NCI-H128 (cell line): ENCODE results near the gene SNPH.
A peak's percentile ranks its signal among the peaks of the same experiment; 100 is the strongest.

Source experiments
- DNase-seq: peaks from one replicate; lab custom pipeline; 2025; ENCODE audit not compliant: unreplicated experiment; lab: John Stamatoyannopoulos, UW

Gene SNPH

GRCh38 chr20:1305712-1306111, 39.6 kb downstream of the SNPH start:
- no peak for DNase-seq

DNA sequence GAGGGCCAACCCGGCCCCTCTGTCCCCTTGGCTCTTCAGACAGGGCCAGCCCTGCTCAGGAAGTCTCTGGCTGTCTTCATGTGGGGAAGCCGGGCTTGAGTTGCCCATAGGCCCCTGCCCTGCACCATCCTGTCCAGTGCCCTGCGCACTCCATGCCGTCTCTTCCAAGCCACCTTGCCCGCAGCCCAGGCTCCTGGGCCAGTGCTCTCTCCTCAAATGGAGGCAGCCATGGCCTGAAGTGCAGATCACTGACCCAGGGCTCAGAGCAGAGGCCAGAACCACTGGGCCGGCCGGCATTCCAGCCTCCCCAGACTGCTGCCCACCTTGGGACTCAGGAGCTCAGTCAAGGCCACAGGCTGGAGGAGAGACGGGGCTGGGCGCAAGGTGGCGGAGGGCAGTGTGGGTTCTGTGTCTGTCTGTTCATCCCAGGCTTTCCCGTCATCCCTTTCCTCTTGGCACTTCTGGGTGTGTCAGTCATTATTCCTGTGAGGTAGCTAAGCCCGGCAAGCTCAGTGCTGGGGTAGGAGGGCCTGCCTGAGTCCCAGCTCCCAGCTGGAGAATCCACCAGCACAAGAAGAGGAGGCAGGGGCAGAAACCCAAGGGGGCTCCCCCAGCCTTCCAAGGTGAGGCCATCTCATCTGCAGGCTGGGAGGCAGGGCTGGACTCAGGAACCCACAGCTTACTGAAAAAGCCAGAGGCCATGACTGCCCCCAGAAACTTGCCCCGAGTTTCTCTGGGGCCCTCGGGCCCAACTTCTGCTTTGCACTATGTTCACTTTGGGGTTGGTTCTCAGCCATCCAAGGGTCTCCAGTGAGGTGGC, 40.4 kb downstream of the SNPH start:
- DNase-seq, result no peak

GRCh38 chr20:1307171-1307570, 41.1 kb downstream of the SNPH start:
- no peak for DNase-seq

DNA sequence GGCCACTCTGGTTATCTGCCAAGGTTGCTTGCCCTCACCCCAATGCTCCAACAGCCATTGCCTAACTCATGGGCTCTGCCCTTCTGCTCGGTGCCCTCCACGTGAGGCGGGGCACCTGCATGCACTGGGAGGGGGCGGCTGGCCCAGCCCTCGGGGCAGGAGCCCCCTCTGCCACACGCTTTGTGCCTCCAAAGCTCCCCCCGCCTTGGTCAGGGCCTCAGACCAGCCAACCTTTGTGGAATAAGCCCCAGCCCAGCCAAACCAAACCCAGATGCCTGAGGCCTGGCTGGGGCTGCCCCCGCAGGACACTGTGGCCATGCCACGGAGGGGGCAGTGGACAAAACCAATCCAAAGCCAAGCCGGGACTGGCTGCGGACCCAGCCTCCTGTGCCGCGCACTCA, 41.5 kb downstream of the SNPH start:
- DNase-seq, result no peak

DNA sequence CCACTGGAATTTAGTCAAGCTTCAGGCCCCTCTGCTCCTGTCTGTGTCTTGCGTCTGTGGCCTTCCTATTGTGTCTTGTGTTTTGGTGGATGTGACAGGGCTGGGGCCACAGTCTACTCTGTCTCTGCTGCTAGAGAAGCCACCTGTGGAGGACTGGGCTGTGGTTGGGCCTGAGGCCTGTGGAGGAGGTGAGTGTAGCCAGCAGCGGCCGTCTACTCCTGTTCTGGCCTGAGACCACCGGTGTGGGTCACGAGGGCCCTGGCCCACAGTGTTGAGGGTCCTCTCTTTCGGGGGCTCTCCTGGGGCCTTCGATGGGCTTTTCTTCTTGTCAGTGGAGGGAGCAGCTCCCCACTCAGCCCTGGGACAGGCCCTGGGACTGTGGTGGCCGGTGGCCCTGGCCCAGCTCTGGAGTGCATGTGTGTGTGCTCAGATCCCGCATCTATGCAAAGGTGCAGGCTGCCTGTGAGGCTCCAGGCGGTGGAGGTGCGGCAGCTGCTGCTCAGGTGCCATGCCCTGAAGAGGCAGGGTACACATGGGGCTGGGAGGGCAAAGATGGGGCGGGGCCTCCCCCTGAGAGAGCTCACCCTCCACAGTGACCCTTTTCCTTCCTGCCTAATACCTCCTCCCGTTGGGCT, 42.1 kb downstream of the SNPH start:
- no peak for DNase-seq

DNA sequence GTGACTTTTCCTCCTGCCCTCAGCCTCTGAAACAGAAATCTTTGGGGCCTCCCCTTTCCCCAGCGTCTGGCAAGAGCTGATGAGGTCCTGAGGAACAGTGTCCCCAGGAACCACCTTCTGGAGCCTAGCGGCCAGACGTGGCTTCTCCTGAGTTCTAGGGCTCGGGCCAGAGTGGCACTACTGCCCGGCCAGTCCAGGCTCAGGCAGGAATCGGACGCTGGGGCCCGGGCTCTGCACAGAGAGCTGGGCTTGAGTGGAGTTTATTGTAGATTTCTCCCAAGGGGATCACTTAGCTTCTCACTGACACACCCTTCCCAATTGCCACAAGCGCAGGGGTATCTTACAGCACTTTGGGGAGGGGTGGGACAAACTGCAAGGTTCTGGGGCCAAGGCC, 42.6 kb downstream of the SNPH start:
- DNase-seq, result no peak

DNA sequence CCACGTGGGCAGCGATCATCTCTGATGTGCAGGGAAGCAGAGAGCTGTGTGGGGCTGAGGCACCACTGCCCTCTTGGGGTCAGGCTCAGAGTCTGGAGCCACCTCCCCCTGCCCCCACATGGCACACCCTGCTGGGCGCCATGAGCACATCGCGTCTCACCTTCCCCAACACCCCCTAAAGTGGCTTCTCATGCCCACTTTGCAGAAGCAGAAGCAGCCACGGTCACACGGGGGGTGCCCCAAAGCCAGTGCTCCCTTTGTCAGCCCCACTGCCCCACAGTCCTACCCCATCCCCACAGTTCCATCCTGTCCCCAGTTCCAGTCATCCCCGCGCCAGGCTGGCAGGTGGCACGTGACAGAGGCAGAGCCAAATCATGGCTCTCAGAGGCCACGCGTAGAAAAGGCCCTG, 43.3 kb downstream of the SNPH start:
- DNase-seq, result no peak

- no peak for DNase-seq
These were observed 44.0 kb downstream of the SNPH start for GRCh38 chr20:1310071-1310470.

- DNase-seq, result no peak
These were observed 44.6 kb downstream of the SNPH start for GRCh38 chr20:1310506-1311190.

DNA sequence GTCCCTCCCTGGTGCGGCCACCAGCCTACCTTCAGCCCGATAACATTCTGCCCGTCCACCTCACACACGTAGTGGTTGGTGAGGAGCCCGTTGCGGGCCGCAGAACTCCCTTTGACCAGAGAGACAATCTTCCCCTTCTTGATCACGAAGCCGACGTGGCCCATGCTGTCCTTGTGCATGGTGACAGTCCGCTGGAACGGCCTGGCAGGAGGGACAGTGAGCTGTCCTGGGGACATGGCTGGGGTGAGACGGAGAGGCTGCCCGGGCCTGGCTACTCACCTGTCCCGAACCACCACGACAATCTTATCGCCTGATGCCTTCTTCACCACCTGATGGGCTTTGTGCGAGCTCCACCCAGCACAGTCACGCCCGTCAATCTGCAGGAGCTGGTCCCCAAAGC, 46.2 kb downstream of the SNPH start:
- DNase-seq, result no peak

DNA sequence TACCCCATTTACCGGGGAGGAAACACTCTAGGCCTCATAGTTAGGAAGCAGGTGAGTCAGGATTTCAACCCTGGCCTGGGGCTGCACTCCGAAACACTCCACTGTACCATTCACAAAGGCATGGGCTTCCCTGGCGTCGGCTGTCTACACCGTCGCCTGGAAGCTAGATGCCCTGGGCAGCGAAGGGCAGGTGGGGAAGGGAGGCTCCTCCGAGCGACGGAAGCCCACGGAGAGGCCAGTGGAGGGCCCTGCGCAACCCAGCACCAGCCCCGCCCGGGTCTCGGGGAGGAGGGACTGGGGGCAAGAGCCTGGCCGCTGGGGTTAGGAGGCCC, 46.8 kb downstream of the SNPH start:
- DNase-seq, result no peak

DNA sequence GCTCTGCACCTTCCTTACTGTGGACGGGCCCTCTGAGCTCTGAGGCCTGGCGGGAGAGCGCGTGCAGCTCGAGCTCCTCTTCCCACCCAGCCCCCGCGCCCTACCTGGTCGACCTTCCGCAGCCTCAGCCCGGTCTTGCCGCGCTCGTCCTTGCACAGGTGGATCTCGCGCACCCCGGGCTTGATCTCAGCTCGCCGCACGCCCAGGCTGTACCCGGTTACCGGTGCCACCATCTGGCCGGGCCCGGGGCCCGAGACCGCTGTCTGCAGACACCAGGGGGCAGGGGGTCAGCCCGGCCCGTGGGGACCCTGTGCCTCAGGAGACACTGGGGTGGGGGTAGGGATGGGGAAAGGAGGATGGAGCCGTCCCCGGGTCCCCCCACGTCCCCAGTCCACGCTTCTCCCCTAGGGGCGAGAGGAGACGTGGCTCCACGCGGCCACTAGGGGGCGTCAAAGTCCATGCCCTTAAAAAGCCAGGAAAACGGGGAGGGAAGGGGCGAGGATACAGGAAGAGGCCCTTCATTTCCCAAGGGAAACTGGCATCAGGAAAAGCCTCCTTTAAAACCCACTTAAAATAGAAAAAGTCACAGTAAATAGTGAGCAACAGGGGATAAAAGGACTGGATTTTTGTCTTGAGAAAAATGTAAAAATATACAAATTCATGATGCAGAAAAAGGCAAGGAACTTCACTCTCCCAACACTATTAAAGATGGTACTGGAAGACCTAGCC, 47.3 kb downstream of the SNPH start:
- peak; percentile 70 for DNase-seq

GRCh38 chr20:1315804-1316203, 49.7 kb downstream of the SNPH start:
- DNase-seq, result no peak

- no peak for DNase-seq
These were observed 51.6 kb downstream of the SNPH start for GRCh38 chr20:1317545-1318255.

- DNase-seq, result no peak
These were observed 53.0 kb downstream of the SNPH start for GRCh38 chr20:1319051-1319450.

DNA sequence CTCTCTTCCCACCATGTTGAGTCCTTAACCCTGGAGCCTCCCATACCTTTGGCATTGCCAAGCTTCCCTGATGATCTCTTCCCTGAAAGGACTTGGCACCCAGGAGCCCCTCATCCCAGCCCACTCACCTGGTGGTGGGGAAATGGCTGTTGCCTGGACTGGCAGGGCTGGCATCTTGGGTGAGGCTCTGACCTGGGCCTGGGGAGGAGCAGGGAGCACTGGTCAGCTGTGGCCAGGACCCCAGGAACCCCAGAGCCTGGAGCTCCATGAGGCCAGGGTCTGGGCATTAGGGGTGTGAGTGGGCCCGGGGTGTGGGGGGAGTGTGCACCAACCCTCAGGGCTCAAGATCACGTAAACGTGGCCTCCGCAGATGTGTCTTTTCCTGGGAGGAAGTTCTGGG, 53.4 kb downstream of the SNPH start:
- DNase-seq, result no peak

- DNase-seq, result no peak
These were observed 53.9 kb downstream of the SNPH start for GRCh38 chr20:1320016-1320415.

GRCh38 chr20:1320902-1321653, 55.0 kb downstream of the SNPH start:
- DNase-seq, result no peak

GRCh38 chr20:1321654-1321939, 55.5 kb downstream of the SNPH start:
- DNase-seq, result no peak

GRCh38 chr20:1322511-1323245, 56.6 kb downstream of the SNPH start:
- no peak for DNase-seq
